WTC11 (cell line): Measurements from ENCODE around the gene HNRNPUL1. TPM values are rescaled to one million over a fixed set of nuclear protein-coding genes. Genes with fewer than 3 reads are reported as not detected.

Experiments
- ATAC-seq: fragments of 200-7000 bp; cut with Tn5 transposase; 2 replicates; pipeline ENCODE4 v1.10.0; 2021; ENCODE audit warnings: mild to moderate bottlenecking, moderate library complexity
- CTCF ChIA-PET: fragments of 300-600 bp; sonication (Branson Sonifier 250); formaldehyde crosslinking; loops from one replicate; lab custom pipeline; 2021; ENCODE audit warnings: antibody characterized with exemption; lab: Charles Lee
- POLR2A ChIA-PET: fragments of 350-600 bp; sonication (Branson Sonifier 250); formaldehyde crosslinking; loops from one replicate; lab custom pipeline; 2021; ENCODE audit warnings: antibody characterized with exemption; lab: Charles Lee
- DNase-seq: peaks from one replicate; pipeline ENCODE4 v3.0.0; 2021; ENCODE audit warnings: low spot score
- H3K27ac Mint-ChIP-seq: 2 replicates; pipeline ENCODE4 v1.8.0; 2021; ENCODE audit warnings: mixed read lengths
- H3K27me3 Mint-ChIP-seq: 2 replicates; pipeline ENCODE4 v1.8.0; 2021; ENCODE audit warnings: low read depth, mild to moderate bottlenecking, moderate library complexity, mixed read lengths
- H3K36me3 Mint-ChIP-seq: 2 replicates; pipeline ENCODE4 v1.8.0; 2021; ENCODE audit warnings: mixed read lengths
- H3K4me1 Mint-ChIP-seq: 2 replicates; pipeline ENCODE4 v1.8.0; 2022; ENCODE audit warnings: mixed read lengths
- H3K4me3 Mint-ChIP-seq: 2 replicates; pipeline ENCODE4 v1.8.0; 2021; ENCODE audit warnings: mild to moderate bottlenecking, moderate library complexity, mixed read lengths
- H3K9me3 Mint-ChIP-seq: 2 replicates; pipeline ENCODE4 v1.8.0; 2021; ENCODE audit warnings: mixed read lengths
- ARID4B ChIP-seq: sonication (generic); formaldehyde crosslinking; IDR thresholded peaks from 2 replicates; pipeline ENCODE4 v1.8.0; 2023; ENCODE audit warnings: missing genetic modification reagents, mild to moderate bottlenecking, borderline replicate concordance
- E2F4 ChIP-seq: sonication (generic); formaldehyde crosslinking; IDR thresholded peaks from 2 replicates; pipeline ENCODE4 v1.8.1; 2022; ENCODE audit warnings: low read depth, mild to moderate bottlenecking, moderate library complexity, missing genetic modification reagents, borderline replicate concordance
- E2F5 ChIP-seq: sonication (generic); formaldehyde crosslinking; IDR thresholded peaks from 2 replicates; pipeline ENCODE4 v1.8.1; 2022; ENCODE audit warnings: mild to moderate bottlenecking, moderate library complexity, missing genetic modification reagents
- GRHL2 ChIP-seq: fragments of 250-450 bp; sonication (Bioruptor Pico); IDR thresholded peaks from 2 replicates; pipeline ENCODE4 v1.8.0; 2022; ENCODE audit warnings: mild to moderate bottlenecking, moderate library complexity; ENCODE audit not compliant: insufficient replicate concordance, severe bottlenecking
- JAZF1 ChIP-seq: fragments of 250-450 bp; sonication (Bioruptor Pico); IDR thresholded peaks from 2 replicates; pipeline ENCODE4 v1.9.0; 2021; ENCODE audit warnings: moderate library complexity, mild to moderate bottlenecking, inconsistent platforms
- ZNF121 ChIP-seq: sonication (generic); formaldehyde crosslinking; IDR thresholded peaks from 2 replicates; pipeline ENCODE4 v1.8.0; 2023; ENCODE audit warnings: missing genetic modification reagents
- ZNF232 ChIP-seq: sonication (generic); formaldehyde crosslinking; IDR thresholded peaks from 2 replicates; pipeline ENCODE4 v1.8.0; 2022; ENCODE audit warnings: mild to moderate bottlenecking, missing genetic modification reagents
- total RNA-seq: library from RNA; stranded (reverse); gene quantifications from 3 replicates; pipeline ENCODE4 v1.2.3, GENCODE V29; 2021
- TF ChIP-seq, protein P1 (sequence below): sonication (generic); formaldehyde crosslinking; IDR thresholded peaks from 2 replicates; pipeline ENCODE4 v1.8.0; 2022; ENCODE audit warnings: mild to moderate bottlenecking, missing genetic modification reagents
- TF ChIP-seq, protein P2 (sequence below): sonication (generic); formaldehyde crosslinking; IDR thresholded peaks from 2 replicates; pipeline ENCODE4 v1.8.0; 2023; ENCODE audit warnings: mild to moderate bottlenecking, missing genetic modification reagents

The HNRNPUL1 gene
- total RNA-seq, 1 experiment from 2014 or later = 282 TPM

DNA sequence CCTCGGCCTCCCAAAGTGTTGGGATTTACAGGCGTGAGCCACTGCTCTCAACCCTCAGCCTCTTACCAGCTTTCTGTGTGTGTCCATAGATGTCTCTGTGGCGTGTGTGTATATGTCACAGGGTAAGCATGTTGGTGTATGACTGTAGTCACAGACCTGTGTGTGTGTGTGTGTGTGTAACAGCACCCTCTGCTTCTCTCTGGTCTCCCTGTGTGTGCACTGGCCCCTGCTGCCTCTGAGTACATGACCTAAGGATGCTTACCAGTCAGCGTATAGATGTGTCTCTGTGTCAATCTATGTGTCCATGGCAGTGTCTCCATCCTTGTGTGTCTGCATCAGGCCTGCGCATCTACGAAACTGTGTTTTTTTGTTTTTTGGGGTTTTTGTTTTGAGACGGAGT lies 39.5 kb upstream of the HNRNPUL1 start:
- H3K36me3 Mint-ChIP-seq = peaks cover 9% of the 10 kb centered on the region
- H3K9me3 Mint-ChIP-seq = no peaks in the 10 kb centered on the region
- no peak for DNase-seq
- no peak for TF ChIP-seq ARID4B (CRISPR knock-in tag)
- no peak for TF ChIP-seq GRHL2 (CRISPR knock-in tag)
- 0 out of 2 replicates have a peak, but pooled peaks have one; percentile 5 for TF ChIP-seq ZNF121 (CRISPR knock-in tag)
- no peak for TF ChIP-seq ZNF232 (CRISPR knock-in tag)
- TF ChIP-seq, protein P1, sequence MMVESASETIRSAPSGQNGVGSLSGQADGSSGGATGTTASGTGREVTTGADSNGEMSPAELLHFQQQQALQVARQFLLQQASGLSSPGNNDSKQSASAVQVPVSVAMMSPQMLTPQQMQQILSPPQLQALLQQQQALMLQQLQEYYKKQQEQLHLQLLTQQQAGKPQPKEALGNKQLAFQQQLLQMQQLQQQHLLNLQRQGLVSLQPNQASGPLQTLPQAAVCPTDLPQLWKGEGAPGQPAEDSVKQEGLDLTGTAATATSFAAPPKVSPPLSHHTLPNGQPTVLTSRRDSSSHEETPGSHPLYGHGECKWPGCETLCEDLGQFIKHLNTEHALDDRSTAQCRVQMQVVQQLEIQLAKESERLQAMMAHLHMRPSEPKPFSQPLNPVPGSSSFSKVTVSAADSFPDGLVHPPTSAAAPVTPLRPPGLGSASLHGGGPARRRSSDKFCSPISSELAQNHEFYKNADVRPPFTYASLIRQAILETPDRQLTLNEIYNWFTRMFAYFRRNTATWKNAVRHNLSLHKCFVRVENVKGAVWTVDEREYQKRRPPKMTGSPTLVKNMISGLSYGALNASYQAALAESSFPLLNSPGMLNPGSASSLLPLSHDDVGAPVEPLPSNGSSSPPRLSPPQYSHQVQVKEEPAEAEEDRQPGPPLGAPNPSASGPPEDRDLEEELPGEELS (CRISPR knock-in tag) = no peak
- H3K4me1 Mint-ChIP-seq = peaks cover 44% of the 10 kb centered on the region
- no peak for ATAC-seq
- H3K27ac Mint-ChIP-seq = peak overlapping the region; percentile 38; the same call in 1 of the 2 replicates
- H3K4me3 Mint-ChIP-seq = no peak overlapping the region
- POLR2A ChIA-PET = interaction anchor here (0.5 kb wide), 1 partner anchor 62 kb away, joined by 4 read pairs; no protein-coding TSS in a partner anchor
- CTCF ChIA-PET = interaction anchor here (0.7 to 1.4 kb wide), 3 partner anchors 21 to 38 kb away, joined by 3 read pairs; no protein-coding TSS in a partner anchor
- H3K27me3 Mint-ChIP-seq = no peaks in the 10 kb centered on the region

- H3K27me3 Mint-ChIP-seq = no peaks in the 10 kb centered on the region
- H3K4me1 Mint-ChIP-seq = peaks cover 39% of the 10 kb centered on the region
- CTCF ChIA-PET = interaction anchor here (1.1 to 1.5 kb wide), 7 partner anchors 21 to 81 kb away, joined by 3 to 9 read pairs (median 7); partner anchors contain the start of gene HNRNPUL1
- H3K9me3 Mint-ChIP-seq = no peaks in the 10 kb centered on the region
- POLR2A ChIA-PET = interaction anchor here (0.5 to 1.7 kb wide), 2 partner anchors 50 to 61 kb away, joined by 4 read pairs; no protein-coding TSS in a partner anchor
- peaks cover 9% of the 10 kb centered on the region for H3K36me3 Mint-ChIP-seq
- TF ChIP-seq E2F4 (CRISPR knock-in tag) (no peak), JAZF1 (CRISPR knock-in tag) (no peak), E2F5 (CRISPR knock-in tag) (no peak)
- TF ChIP-seq, protein P2, sequence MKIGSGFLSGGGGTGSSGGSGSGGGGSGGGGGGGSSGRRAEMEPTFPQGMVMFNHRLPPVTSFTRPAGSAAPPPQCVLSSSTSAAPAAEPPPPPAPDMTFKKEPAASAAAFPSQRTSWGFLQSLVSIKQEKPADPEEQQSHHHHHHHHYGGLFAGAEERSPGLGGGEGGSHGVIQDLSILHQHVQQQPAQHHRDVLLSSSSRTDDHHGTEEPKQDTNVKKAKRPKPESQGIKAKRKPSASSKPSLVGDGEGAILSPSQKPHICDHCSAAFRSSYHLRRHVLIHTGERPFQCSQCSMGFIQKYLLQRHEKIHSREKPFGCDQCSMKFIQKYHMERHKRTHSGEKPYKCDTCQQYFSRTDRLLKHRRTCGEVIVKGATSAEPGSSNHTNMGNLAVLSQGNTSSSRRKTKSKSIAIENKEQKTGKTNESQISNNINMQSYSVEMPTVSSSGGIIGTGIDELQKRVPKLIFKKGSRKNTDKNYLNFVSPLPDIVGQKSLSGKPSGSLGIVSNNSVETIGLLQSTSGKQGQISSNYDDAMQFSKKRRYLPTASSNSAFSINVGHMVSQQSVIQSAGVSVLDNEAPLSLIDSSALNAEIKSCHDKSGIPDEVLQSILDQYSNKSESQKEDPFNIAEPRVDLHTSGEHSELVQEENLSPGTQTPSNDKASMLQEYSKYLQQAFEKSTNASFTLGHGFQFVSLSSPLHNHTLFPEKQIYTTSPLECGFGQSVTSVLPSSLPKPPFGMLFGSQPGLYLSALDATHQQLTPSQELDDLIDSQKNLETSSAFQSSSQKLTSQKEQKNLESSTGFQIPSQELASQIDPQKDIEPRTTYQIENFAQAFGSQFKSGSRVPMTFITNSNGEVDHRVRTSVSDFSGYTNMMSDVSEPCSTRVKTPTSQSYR (CRISPR knock-in tag) = peak; percentile 55; the same call in 1 of the 2 replicates
- peak overlapping the region; percentile 49 for H3K27ac Mint-ChIP-seq
- peak; percentile 63 for DNase-seq
- peak overlapping the region; percentile 60 for H3K4me3 Mint-ChIP-seq
- peak; percentile 53 for ATAC-seq
Observed at GRCh38 chr19:41225238-41226052, 38.7 kb upstream of the HNRNPUL1 start.
